ENCODE data around the gene PHF3.
A peak's percentile ranks its signal among the peaks of the same experiment; 100 is the strongest.
"Not testable (repeated sequence)": the region's sequence is repeated elsewhere in the genome, so short reads cannot be mapped to it uniquely, and the experiment has no call there.

Gene PHF3

GRCh38 chr6:63709148-63709547 is 73.5 kb downstream of the PHF3 start:
- DNase-seq = no peak

- DNase-seq = no peak
Measured at GRCh38 chr6:63713332-63713731, 77.7 kb downstream of the PHF3 start.

- no peak for DNase-seq
Measured at GRCh38 chr6:63714091-63714490, 78.5 kb downstream of the PHF3 start.

GRCh38 chr6:63716169-63716568 is 80.6 kb downstream of the PHF3 start:
- no peak for DNase-seq

GRCh38 chr6:63721181-63721580 is 85.6 kb downstream of the PHF3 start:
- DNase-seq = no peak

GRCh38 chr6:63724721-63725120 is 89.1 kb downstream of the PHF3 start:
- no peak for DNase-seq

GRCh38 chr6:63730311-63730710 is 94.7 kb downstream of the PHF3 start:
- no peak for DNase-seq

- DNase-seq = no peak
Measured at GRCh38 chr6:63731930-63732329, 96.3 kb downstream of the PHF3 start.

- DNase-seq = no peak
Measured at GRCh38 chr6:63732336-63732735, 96.7 kb downstream of the PHF3 start.

GRCh38 chr6:63734923-63735322 is 99.3 kb downstream of the PHF3 start:
- DNase-seq = no peak

GRCh38 chr6:63738190-63738589 is 102.6 kb downstream of the PHF3 start:
- not testable (repeated sequence) for DNase-seq

GRCh38 chr6:63739094-63739687 is 103.6 kb downstream of the PHF3 start:
- DNase-seq = no peak

GRCh38 chr6:63740709-63741108 is 105.1 kb downstream of the PHF3 start:
- DNase-seq = no peak

GRCh38 chr6:63742060-63742459 is 106.5 kb downstream of the PHF3 start:
- no peak for DNase-seq

- DNase-seq = no peak
Measured at GRCh38 chr6:63743691-63744090, 108.1 kb downstream of the PHF3 start.

- no peak for DNase-seq
Measured at GRCh38 chr6:63744810-63745209, 109.2 kb downstream of the PHF3 start.

GRCh38 chr6:63745784-63746183 is 110.2 kb downstream of the PHF3 start:
- DNase-seq = no peak

GRCh38 chr6:63750400-63750799 is 114.8 kb downstream of the PHF3 start:
- DNase-seq = no peak

GRCh38 chr6:63757275-63757674 is 121.7 kb downstream of the PHF3 start:
- not testable (repeated sequence) for DNase-seq

- DNase-seq = no peak
Measured at GRCh38 chr6:63757826-63758225, 122.2 kb downstream of the PHF3 start.

GRCh38 chr6:63759605-63760105 is 124.1 kb downstream of the PHF3 start:
- no peak for DNase-seq

- DNase-seq = no peak
Measured at GRCh38 chr6:63760199-63760598, 124.6 kb downstream of the PHF3 start.

GRCh38 chr6:63764318-63764916 is 128.8 kb downstream of the PHF3 start:
- peak; percentile 3 for DNase-seq

Data from SHP77 treated with DMSO at 0.1 percent for 48 hours (cell line).